Activated naive CD8-positive, alpha-beta T cell treated with anti-CD3 and anti-CD28 coated beads, Interleukin-2, amount 50 U/mL, for 16 hours (primary cell): Measurements from ENCODE around the gene CIB1.
"Not testable (repeated sequence)": the region's sequence is repeated elsewhere in the genome, so short reads cannot be mapped to it uniquely, and the experiment has no call there.

Experiments used
- DNase-seq: peaks from one replicate; pipeline ENCODE4 v3.0.0-alpha.2; 2020; ENCODE audit warnings: low read depth, low spot score

CIB1 gene

GRCh38 chr15:90194655-90195054, 39.1 kb downstream of the CIB1 start:
- DNase-seq = no peak

- DNase-seq = no peak
Observed at GRCh38 chr15:90192961-90193786, 40.6 kb downstream of the CIB1 start.

GRCh38 chr15:90191794-90192509, 41.8 kb downstream of the CIB1 start:
- no peak for DNase-seq

GRCh38 chr15:90191344-90191687, 42.4 kb downstream of the CIB1 start:
- no peak for DNase-seq

- no peak for DNase-seq
Observed at GRCh38 chr15:90190606-90191343, 43.0 kb downstream of the CIB1 start.

- DNase-seq = no peak
Observed at GRCh38 chr15:90189781-90190467, 43.8 kb downstream of the CIB1 start.

GRCh38 chr15:90188914-90189748, 44.6 kb downstream of the CIB1 start:
- no peak for DNase-seq

GRCh38 chr15:90188065-90188464, 45.7 kb downstream of the CIB1 start:
- DNase-seq = not testable (repeated sequence)

GRCh38 chr15:90187257-90187868, 46.4 kb downstream of the CIB1 start:
- DNase-seq = no peak

GRCh38 chr15:90184786-90185704, 48.7 kb downstream of the CIB1 start:
- no peak for DNase-seq

- DNase-seq = no peak
Observed at GRCh38 chr15:90184119-90184785, 49.5 kb downstream of the CIB1 start.

GRCh38 chr15:90181776-90182175, 52.0 kb downstream of the CIB1 start:
- DNase-seq = no peak
